Right atrium auricular region (tissue), 2 donors: ENCODE results near the gene PLK4. TPM values are rescaled to one million over a fixed set of nuclear protein-coding genes. Genes with fewer than 3 reads are reported as not detected.
"Not testable (repeated sequence)": the region's sequence is repeated elsewhere in the genome, so short reads cannot be mapped to it uniquely, and the experiment has no call there.

ENCODE experiments used
- DNase-seq: peaks from one replicate; pipeline ENCODE4 v3.0.0-alpha.2; 2019; ENCODE audit warnings: low spot score
- H3K27ac ChIP-seq, 2 donors: fragments of 200-600 bp; sonication (generic); 1 replicate in 1 of 2; 2 replicates in 1 of 2; pipeline ENCODE4 v1.5.1; 2016 to 2019
- H3K27me3 ChIP-seq, 2 donors: fragments of 200-600 bp; sonication (generic); one replicate each; pipeline versions ENCODE4 v1.5.1 to v1.6.0; 2017 to 2019
- H3K36me3 ChIP-seq: fragments of 200-600 bp; sonication (generic); one replicate; pipeline ENCODE4 v1.5.1; 2016
- H3K4me1 ChIP-seq, 2 donors: fragments of 200-600 bp; sonication (generic); one replicate each; pipeline versions ENCODE4 v1.5.1 to v1.6.0; 2017 to 2019
- H3K4me3 ChIP-seq, 2 donors: fragments of 200-600 bp; sonication (generic); 1 replicate in 1 of 2; 2 replicates in 1 of 2; pipeline ENCODE4 v1.5.1; 2017 to 2019; ENCODE audit warnings: mild to moderate bottlenecking in 1 of 2, moderate library complexity in 1 of 2
- H3K9me3 ChIP-seq, 2 donors: fragments of 200-600 bp; sonication (generic); one replicate each; pipeline ENCODE4 v1.5.1; 2019
- total RNA-seq, 2 donors: library from RNA; depleted of rRNA; stranded (reverse); fragments of >200 nt; gene quantifications; one replicate each; pipeline ENCODE4 v1.1.0, GENCODE V29; 2016
- TF ChIP-seq, protein P1 (sequence below), 2 donors: fragments of 200-600 bp; sonication (generic); IDR thresholded peaks; one replicate each; pipeline ENCODE4 v1.5.1; 2019; ENCODE audit warnings: antibody characterized with exemption in 2 of 2

The PLK4 gene
- total RNA-seq, 2 donors from 2014 or later, result 2.0 TPM; not detected in 1

DNA sequence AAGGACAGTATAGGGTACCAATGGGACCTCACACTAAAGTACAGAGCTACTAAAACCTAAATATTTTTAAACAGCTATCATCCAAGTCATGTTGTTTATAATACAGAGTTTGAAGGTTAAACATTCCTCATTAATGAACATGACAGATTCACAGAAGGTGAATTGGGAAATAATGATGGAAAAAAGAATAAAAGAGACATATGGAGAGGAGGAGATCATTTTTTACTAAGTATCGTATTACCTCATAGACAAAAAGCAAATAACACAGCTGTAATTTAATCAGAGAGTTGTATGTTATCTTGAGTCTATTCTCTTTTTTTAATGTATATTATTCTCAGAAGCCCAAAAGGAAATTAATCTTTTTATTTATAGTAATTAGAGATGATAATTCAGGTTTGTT is 7.9 kb downstream of the PLK4 start:
- Histone ChIP-seq H3K9me3 (no peaks in the 10 kb centered on the region), H3K27ac (no peak overlapping the region), H3K4me3 (no peak overlapping the region), H3K36me3 (no peaks in the 10 kb centered on the region), H3K4me1 (no peaks in the 10 kb centered on the region), H3K27me3 (no peaks in the 10 kb centered on the region)
- no peak for DNase-seq
- TF ChIP-seq, protein P1, sequence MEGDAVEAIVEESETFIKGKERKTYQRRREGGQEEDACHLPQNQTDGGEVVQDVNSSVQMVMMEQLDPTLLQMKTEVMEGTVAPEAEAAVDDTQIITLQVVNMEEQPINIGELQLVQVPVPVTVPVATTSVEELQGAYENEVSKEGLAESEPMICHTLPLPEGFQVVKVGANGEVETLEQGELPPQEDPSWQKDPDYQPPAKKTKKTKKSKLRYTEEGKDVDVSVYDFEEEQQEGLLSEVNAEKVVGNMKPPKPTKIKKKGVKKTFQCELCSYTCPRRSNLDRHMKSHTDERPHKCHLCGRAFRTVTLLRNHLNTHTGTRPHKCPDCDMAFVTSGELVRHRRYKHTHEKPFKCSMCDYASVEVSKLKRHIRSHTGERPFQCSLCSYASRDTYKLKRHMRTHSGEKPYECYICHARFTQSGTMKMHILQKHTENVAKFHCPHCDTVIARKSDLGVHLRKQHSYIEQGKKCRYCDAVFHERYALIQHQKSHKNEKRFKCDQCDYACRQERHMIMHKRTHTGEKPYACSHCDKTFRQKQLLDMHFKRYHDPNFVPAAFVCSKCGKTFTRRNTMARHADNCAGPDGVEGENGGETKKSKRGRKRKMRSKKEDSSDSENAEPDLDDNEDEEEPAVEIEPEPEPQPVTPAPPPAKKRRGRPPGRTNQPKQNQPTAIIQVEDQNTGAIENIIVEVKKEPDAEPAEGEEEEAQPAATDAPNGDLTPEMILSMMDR (IDR thresholded peaks at IDR 0.05), result no peak

DNA sequence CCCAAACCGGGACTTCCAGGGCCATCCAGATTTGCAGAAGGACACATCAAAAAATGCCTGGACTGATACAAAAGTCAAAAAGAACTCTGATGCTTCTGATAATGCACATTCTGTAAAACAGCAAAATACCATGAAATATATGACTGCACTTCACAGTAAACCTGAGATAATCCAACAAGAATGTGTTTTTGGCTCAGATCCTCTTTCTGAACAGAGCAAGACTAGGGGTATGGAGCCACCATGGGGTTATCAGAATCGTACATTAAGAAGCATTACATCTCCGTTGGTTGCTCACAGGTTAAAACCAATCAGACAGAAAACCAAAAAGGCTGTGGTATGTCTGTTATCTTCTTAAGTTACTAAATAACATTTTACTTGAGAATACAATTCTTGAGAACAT is 9.2 kb downstream of the PLK4 start:
- DNase-seq, result no peak
- TF ChIP-seq, protein P1 (IDR thresholded peaks at IDR 0.05), result no peak
- no peaks in the 10 kb centered on the region for H3K9me3 ChIP-seq
- H3K27ac ChIP-seq, result no peak overlapping the region
- no peaks in the 10 kb centered on the region for H3K36me3 ChIP-seq
- H3K4me3 ChIP-seq, result no peak overlapping the region
- no peaks in the 10 kb centered on the region for H3K4me1 ChIP-seq
- H3K27me3 ChIP-seq, result no peaks in the 10 kb centered on the region

DNA sequence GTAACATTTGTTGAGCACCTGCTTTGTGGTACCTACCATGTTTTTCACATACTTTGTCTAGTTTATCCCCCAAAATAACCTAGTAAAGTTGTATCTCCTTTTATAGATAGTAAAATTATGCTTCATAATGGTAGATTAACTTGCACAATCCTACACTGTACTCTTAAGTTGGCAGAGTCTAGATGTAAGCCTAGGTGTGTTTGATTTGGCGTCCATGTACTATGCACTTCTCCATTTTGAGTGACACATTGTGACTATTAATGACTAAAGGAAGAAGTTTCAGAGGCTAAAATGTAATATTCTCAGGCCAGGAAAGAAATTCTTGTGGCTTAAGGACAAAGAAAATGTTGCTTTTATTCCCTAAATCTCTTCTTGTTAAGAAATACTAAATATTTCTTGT is 15.4 kb downstream of the PLK4 start:
- no peak for DNase-seq
- Histone ChIP-seq H3K27ac (no peak overlapping the region), H3K4me3 (no peak overlapping the region), H3K9me3 (peaks cover 0 to 5% of the 10 kb centered on the region in 2 donors), H3K36me3 (no peaks in the 10 kb centered on the region), H3K27me3 (no peaks in the 10 kb centered on the region), H3K4me1 (no peaks in the 10 kb centered on the region)
- TF ChIP-seq, protein P1 (IDR thresholded peaks at IDR 0.05), result no peak

DNA sequence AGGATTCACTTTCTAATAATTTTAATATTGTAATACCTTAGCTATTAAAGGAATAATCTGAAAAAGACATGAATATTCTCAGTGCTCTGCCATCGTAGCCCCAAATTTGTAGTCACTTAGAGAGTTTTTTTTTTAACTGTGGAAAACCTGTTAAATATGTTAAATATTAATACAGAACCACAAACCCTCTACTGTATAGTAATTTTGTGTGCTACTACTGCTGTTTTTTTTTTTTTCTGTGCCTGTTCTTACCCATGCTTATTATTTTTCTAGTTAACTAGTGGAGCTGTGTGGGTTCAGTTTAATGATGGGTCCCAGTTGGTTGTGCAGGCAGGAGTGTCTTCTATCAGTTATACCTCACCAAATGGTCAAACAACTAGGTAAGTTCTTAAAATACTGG is 15.8 kb downstream of the PLK4 start:
- no peaks in the 10 kb centered on the region for H3K36me3 ChIP-seq
- no peak for DNase-seq
- peaks cover 0 to 5% of the 10 kb centered on the region in 2 donors for H3K9me3 ChIP-seq
- no peak overlapping the region for H3K4me3 ChIP-seq
- TF ChIP-seq, protein P1 (IDR thresholded peaks at IDR 0.05), result no peak
- no peaks in the 10 kb centered on the region for H3K4me1 ChIP-seq
- no peaks in the 10 kb centered on the region for H3K27me3 ChIP-seq
- H3K27ac ChIP-seq, result no peak overlapping the region

- not testable (repeated sequence) for H3K4me1 ChIP-seq, DNase-seq, H3K27ac ChIP-seq, H3K36me3 ChIP-seq, H3K4me3 ChIP-seq, H3K27me3 ChIP-seq, H3K9me3 ChIP-seq
Measured at GRCh38 chr4:127899682-127900081, 19.0 kb downstream of the PLK4 start.

DNA sequence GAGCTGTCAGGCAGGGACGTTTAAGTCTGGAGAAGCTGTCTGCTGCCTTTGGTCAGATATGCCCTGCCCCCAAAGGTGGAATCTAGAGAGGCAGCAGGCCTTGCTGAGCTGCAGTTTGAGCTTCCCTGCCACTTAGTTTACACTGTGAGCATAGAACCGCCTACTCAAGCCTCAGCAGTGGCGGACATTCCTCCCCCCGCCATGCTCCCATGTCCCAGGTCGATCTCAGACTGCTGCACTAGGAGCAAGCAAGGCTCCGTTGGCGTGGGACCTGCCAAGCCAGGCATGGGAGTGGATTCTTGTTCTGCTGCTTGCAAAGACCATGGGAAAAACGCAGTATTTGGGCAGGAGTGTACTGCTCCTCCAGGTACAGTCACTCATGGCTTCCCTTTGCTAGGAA is 24.3 kb downstream of the PLK4 start:
- TF ChIP-seq, protein P1 (IDR thresholded peaks at IDR 0.05), result no peak
- Histone ChIP-seq H3K36me3 (no peaks in the 10 kb centered on the region), H3K27me3 (no peaks in the 10 kb centered on the region), H3K9me3 (peaks cover 0 to 5% of the 10 kb centered on the region in 2 donors), H3K4me1 (no peaks in the 10 kb centered on the region), H3K27ac (no peak overlapping the region), H3K4me3 (no peak overlapping the region)
- DNase-seq, result no peak
